ENCODE measurements around the gene ZGPAT.
A peak's percentile ranks its signal among the peaks of the same experiment; 100 is the strongest.

ZGPAT gene

DNA sequence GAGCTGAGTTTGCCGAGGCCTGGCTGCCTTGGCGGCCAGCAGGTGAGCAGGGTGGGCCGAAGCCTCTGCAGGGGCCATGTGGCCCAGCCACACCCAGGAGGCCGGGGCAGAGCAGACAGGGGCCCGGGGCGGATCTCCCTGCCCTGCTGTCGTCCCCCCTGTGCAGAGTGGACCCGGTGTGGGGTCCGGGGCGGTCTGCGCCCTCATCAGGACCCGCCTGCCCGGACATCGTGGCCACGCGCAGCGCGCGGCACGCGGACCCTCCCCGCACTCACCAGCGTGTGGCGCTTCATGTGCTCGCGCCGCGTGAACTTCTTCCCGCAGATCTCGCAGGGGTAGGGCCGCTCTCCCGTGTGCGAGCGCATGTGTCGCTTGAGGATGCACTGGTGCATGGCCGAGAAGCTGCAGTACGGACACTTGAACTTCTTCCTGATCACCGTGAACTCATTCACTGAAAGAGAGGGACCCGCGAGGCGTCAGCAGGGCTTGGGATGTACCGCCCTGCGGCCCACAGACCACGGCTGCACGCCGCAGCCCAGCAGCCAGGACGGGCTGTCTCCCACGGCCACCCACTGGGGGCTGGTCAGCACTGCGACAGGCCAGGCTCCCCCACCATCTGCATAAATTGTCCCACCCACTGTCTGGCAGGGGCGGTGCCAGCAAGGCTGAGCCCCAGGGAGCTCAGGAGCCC is 44.7 kb downstream of the ZGPAT start:
- no CpG with 5 or more reads among the region's 50 CpGs for WGBS, 2 donors (ENCODE audit: extremely low coverage in 2 of 2, insufficient read length in 2 of 2, insufficient replicate concordance in 1 of 2)
- peak overlapping the region; percentile 17 for H3K23ac ChIP-seq (ENCODE audit: low read depth, low read length, poor library complexity)
- no peak overlapping the region for H4K91ac ChIP-seq (ENCODE audit: low read depth, low read length, poor library complexity)
- H2BK120ac ChIP-seq (ENCODE audit: low read depth, low read length): no peak overlapping the region
- H3K9me3 ChIP-seq (replicated peaks in 1 of 2; ENCODE audit: control insufficient read depth in 2 of 2, insufficient read depth in 1 of 2, low read depth in 1 of 2, low read length in 2 of 2): no peaks in the 10 kb centered on the region
- no peak overlapping the region for H2BK15ac ChIP-seq (ENCODE audit: low read length)
- no peaks in the 10 kb centered on the region for H3K27me3 ChIP-seq (ENCODE audit: control insufficient read depth in 3 of 3, insufficient read depth in 3 of 3, low read depth in 1 of 3, low read length in 3 of 3)
- no peak overlapping the region for H2BK12ac ChIP-seq (ENCODE audit: low read length)
- peaks cover 6 to 8% of the 10 kb centered on the region in 2 donors for H3K4me1 ChIP-seq (ENCODE audit: control insufficient read depth in 2 of 2, insufficient read depth in 1 of 2, low read depth in 1 of 2, low read length in 2 of 2)
- no peak overlapping the region for H3K4me3 ChIP-seq (ENCODE audit: low read length in 2 of 2)
- DNase-seq (ENCODE audit: low spot score): no peak
- no peak overlapping the region for H3K9ac ChIP-seq (ENCODE audit: low read depth, low read length, poor library complexity)
- no peak overlapping the region for H2BK5ac ChIP-seq (ENCODE audit: low read length)
- no peak overlapping the region for H3K4me2 ChIP-seq (ENCODE audit: insufficient read depth, low read length, poor library complexity, severe bottlenecking)
- H4K8ac ChIP-seq (ENCODE audit: low read depth, low read length): no peak overlapping the region
- H3K27ac ChIP-seq (replicated peaks; ENCODE audit: low read length): no peak overlapping the region
- H3K14ac ChIP-seq (ENCODE audit: low read length): no peak overlapping the region
- peak overlapping the region; percentile 41 for H2AK5ac ChIP-seq (ENCODE audit: low read depth, low read length)
- no peak overlapping the region for H3K4ac ChIP-seq (ENCODE audit: low read length)
- H3K18ac ChIP-seq (ENCODE audit: low read length): no peak overlapping the region
- H3K79me1 ChIP-seq (ENCODE audit: low read depth, low read length): no peaks in the 10 kb centered on the region
- H3K36me3 ChIP-seq (replicated peaks in 1 of 2; ENCODE audit: control insufficient read depth in 2 of 2, insufficient read depth in 2 of 2, low read length in 2 of 2): peaks cover 2 to 47% of the 10 kb centered on the region in 2 donors
- H2AFZ ChIP-seq (ENCODE audit: low read length): no peak overlapping the region

DNA sequence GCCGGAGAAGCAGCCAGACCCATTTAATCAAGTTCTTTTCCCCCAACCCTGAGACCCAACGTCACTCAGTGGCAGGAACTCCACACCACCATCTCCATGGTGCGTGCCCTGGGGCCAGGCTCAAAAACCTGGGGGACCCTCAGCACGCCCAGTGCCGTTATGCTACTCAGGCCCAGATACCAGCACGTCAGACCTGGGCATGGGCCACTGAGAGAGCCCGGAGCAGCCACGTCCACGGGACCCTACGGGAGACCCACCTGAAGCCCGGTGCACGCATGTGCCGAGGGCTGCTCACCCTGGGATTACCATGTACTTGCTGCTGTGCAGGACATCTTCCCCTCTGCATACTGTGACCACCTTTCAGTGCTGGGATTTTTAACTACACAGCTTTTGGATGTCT is 45.5 kb downstream of the ZGPAT start:
- H2BK5ac ChIP-seq (ENCODE audit: low read length): no peak overlapping the region
- no peak overlapping the region for H3K4ac ChIP-seq (ENCODE audit: low read length)
- no peaks in the 10 kb centered on the region for H3K9me3 ChIP-seq (replicated peaks in 1 of 2; ENCODE audit: control insufficient read depth in 2 of 2, insufficient read depth in 1 of 2, low read depth in 1 of 2, low read length in 2 of 2)
- H2BK15ac ChIP-seq (ENCODE audit: low read length): no peak overlapping the region
- no peak overlapping the region for H2BK120ac ChIP-seq (ENCODE audit: low read depth, low read length)
- no peak overlapping the region for H2AFZ ChIP-seq (ENCODE audit: low read length)
- H2AK5ac ChIP-seq (ENCODE audit: low read depth, low read length): no peak overlapping the region
- no peak overlapping the region for H3K4me3 ChIP-seq (ENCODE audit: low read length in 2 of 2)
- H3K79me1 ChIP-seq (ENCODE audit: low read depth, low read length): peaks cover 2% of the 10 kb centered on the region
- H3K23ac ChIP-seq (ENCODE audit: low read depth, low read length, poor library complexity): no peak overlapping the region
- peaks cover 6 to 8% of the 10 kb centered on the region in 2 donors for H3K4me1 ChIP-seq (ENCODE audit: control insufficient read depth in 2 of 2, insufficient read depth in 1 of 2, low read depth in 1 of 2, low read length in 2 of 2)
- H4K91ac ChIP-seq (ENCODE audit: low read depth, low read length, poor library complexity): no peak overlapping the region
- H3K18ac ChIP-seq (ENCODE audit: low read length): peak overlapping the region; percentile 46
- no peak overlapping the region for H3K27ac ChIP-seq (replicated peaks; ENCODE audit: low read length)
- H3K9ac ChIP-seq (ENCODE audit: low read depth, low read length, poor library complexity): peak overlapping the region; percentile 30
- no peak overlapping the region for H4K8ac ChIP-seq (ENCODE audit: low read depth, low read length)
- no peaks in the 10 kb centered on the region for H3K27me3 ChIP-seq (ENCODE audit: control insufficient read depth in 3 of 3, insufficient read depth in 3 of 3, low read depth in 1 of 3, low read length in 3 of 3)
- no peak overlapping the region for H3K4me2 ChIP-seq (ENCODE audit: insufficient read depth, low read length, poor library complexity, severe bottlenecking)
- no peak overlapping the region for H3K14ac ChIP-seq (ENCODE audit: low read length)
- H2BK12ac ChIP-seq (ENCODE audit: low read length): no peak overlapping the region
- WGBS, 2 donors (ENCODE audit: extremely low coverage in 2 of 2, insufficient read length in 2 of 2, insufficient replicate concordance in 1 of 2): no CpG with 5 or more reads among the region's 13 CpGs
- H3K36me3 ChIP-seq (replicated peaks in 1 of 2; ENCODE audit: control insufficient read depth in 2 of 2, insufficient read depth in 2 of 2, low read length in 2 of 2): peaks cover 2 to 47% of the 10 kb centered on the region in 2 donors
- DNase-seq (ENCODE audit: low spot score): no peak

GRCh38 chr20:63754008-63754407 is 46.2 kb downstream of the ZGPAT start:
- Histone ChIP-seq H3K9me3 (replicated peaks in 1 of 2; ENCODE audit: control insufficient read depth in 2 of 2, insufficient read depth in 1 of 2, low read depth in 1 of 2, low read length in 2 of 2) (no peaks in the 10 kb centered on the region), H3K18ac (ENCODE audit: low read length) (peak overlapping the region; percentile 3), H3K36me3 (replicated peaks in 1 of 2; ENCODE audit: control insufficient read depth in 2 of 2, insufficient read depth in 2 of 2, low read length in 2 of 2) (peaks cover 2 to 46% of the 10 kb centered on the region in 2 donors), H3K9ac (ENCODE audit: low read depth, low read length, poor library complexity) (no peak overlapping the region), H4K91ac (ENCODE audit: low read depth, low read length, poor library complexity) (no peak overlapping the region), H2BK15ac (ENCODE audit: low read length) (no peak overlapping the region), H2BK5ac (ENCODE audit: low read length) (no peak overlapping the region), H3K4me2 (ENCODE audit: insufficient read depth, low read length, poor library complexity, severe bottlenecking) (no peak overlapping the region), H3K27ac (replicated peaks; ENCODE audit: low read length) (peak overlapping the region; percentile 40), H3K4me3 (ENCODE audit: low read length in 2 of 2) (no peak overlapping the region), H2BK12ac (ENCODE audit: low read length) (peak overlapping the region; percentile 49), H2AK5ac (ENCODE audit: low read depth, low read length) (no peak overlapping the region), H3K4me1 (ENCODE audit: control insufficient read depth in 2 of 2, insufficient read depth in 1 of 2, low read depth in 1 of 2, low read length in 2 of 2) (peaks cover 6 to 8% of the 10 kb centered on the region in 2 donors), H3K4ac (ENCODE audit: low read length) (peak overlapping the region; percentile 78), H2BK120ac (ENCODE audit: low read depth, low read length) (no peak overlapping the region), H2AFZ (ENCODE audit: low read length) (no peak overlapping the region), H3K23ac (ENCODE audit: low read depth, low read length, poor library complexity) (no peak overlapping the region), H3K27me3 (ENCODE audit: control insufficient read depth in 3 of 3, insufficient read depth in 3 of 3, low read depth in 1 of 3, low read length in 3 of 3) (no peaks in the 10 kb centered on the region), H4K8ac (ENCODE audit: low read depth, low read length) (no peak overlapping the region), H3K79me1 (ENCODE audit: low read depth, low read length) (peaks cover 2% of the 10 kb centered on the region), H3K14ac (ENCODE audit: low read length) (no peak overlapping the region)
- no CpG with 5 or more reads among the region's 16 CpGs for WGBS, 2 donors (ENCODE audit: extremely low coverage in 2 of 2, insufficient read length in 2 of 2, insufficient replicate concordance in 1 of 2)
- DNase-seq (ENCODE audit: low spot score): no peak

DNA sequence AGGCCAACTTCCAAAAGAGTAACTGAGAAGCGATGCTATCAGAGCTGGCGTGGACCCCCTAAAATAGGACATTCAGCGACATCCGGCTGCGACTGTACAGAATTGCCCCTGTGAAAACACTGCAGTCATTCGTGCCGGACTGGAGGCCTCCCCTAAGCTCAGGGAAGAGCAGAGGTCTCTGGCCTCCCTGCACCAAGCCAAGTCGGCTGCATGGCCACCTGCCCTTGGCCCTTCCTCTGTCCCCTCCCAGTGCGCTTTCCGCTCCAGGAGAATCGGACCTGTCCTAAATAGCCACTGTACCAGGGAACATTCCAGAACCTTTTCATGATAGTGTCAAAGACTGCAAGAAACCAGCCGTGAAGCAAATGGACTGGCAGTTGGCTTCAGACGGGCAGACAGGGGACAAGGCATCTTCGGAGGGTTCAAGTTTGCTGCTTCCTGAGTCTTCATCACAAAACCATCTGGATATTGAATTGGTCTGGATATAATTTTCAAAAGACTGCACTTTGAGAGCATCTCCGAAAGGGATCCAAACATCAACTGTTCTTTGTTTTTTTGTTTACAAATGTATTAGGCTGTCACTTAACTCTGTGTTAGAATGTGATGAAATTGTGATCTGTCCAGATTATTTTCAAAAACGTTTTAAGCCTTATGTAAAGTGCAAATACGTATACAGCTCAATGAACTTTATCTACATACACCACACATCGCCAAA is 48.3 kb downstream of the ZGPAT start:
- no peak overlapping the region for H4K91ac ChIP-seq (ENCODE audit: low read depth, low read length, poor library complexity)
- no peak overlapping the region for H3K4me3 ChIP-seq (ENCODE audit: low read length in 2 of 2)
- H2AK5ac ChIP-seq (ENCODE audit: low read depth, low read length): no peak overlapping the region
- H3K18ac ChIP-seq (ENCODE audit: low read length): no peak overlapping the region
- no peak for DNase-seq (ENCODE audit: low spot score)
- H3K4ac ChIP-seq (ENCODE audit: low read length): no peak overlapping the region
- no peak overlapping the region for H3K9ac ChIP-seq (ENCODE audit: low read depth, low read length, poor library complexity)
- H4K8ac ChIP-seq (ENCODE audit: low read depth, low read length): no peak overlapping the region
- whole genome bisulfite sequencing, 2 donors (ENCODE audit: extremely low coverage in 2 of 2, insufficient read length in 2 of 2, insufficient replicate concordance in 1 of 2): no CpG with 5 or more reads among the region's 18 CpGs
- H2BK15ac ChIP-seq (ENCODE audit: low read length): no peak overlapping the region
- no peak overlapping the region for H2BK12ac ChIP-seq (ENCODE audit: low read length)
- H3K79me1 ChIP-seq (ENCODE audit: low read depth, low read length): peaks cover 2% of the 10 kb centered on the region
- H3K23ac ChIP-seq (ENCODE audit: low read depth, low read length, poor library complexity): no peak overlapping the region
- no peak overlapping the region for H3K14ac ChIP-seq (ENCODE audit: low read length)
- H3K4me1 ChIP-seq (ENCODE audit: control insufficient read depth in 2 of 2, insufficient read depth in 1 of 2, low read depth in 1 of 2, low read length in 2 of 2): peaks cover 3% of the 10 kb centered on the region in 2 donors
- H2BK5ac ChIP-seq (ENCODE audit: low read length): no peak overlapping the region
- no peak overlapping the region for H2AFZ ChIP-seq (ENCODE audit: low read length)
- no peak overlapping the region for H3K4me2 ChIP-seq (ENCODE audit: insufficient read depth, low read length, poor library complexity, severe bottlenecking)
- H2BK120ac ChIP-seq (ENCODE audit: low read depth, low read length): no peak overlapping the region
- H3K27ac ChIP-seq (replicated peaks; ENCODE audit: low read length): no peak overlapping the region
- no peaks in the 10 kb centered on the region for H3K27me3 ChIP-seq (ENCODE audit: control insufficient read depth in 3 of 3, insufficient read depth in 3 of 3, low read depth in 1 of 3, low read length in 3 of 3)
- no peaks in the 10 kb centered on the region for H3K9me3 ChIP-seq (replicated peaks in 1 of 2; ENCODE audit: control insufficient read depth in 2 of 2, insufficient read depth in 1 of 2, low read depth in 1 of 2, low read length in 2 of 2)
- H3K36me3 ChIP-seq (replicated peaks in 1 of 2; ENCODE audit: control insufficient read depth in 2 of 2, insufficient read depth in 2 of 2, low read length in 2 of 2): peaks cover 2 to 40% of the 10 kb centered on the region in 2 donors

Data from neuronal stem cell (in vitro differentiated cells).